GM21360 (cell line): ENCODE results near the gene SMURF2.
A peak's percentile ranks its signal among the peaks of the same experiment; 100 is the strongest.

Experiments used
- ATAC-seq: cut with Tn5 transposase; IDR thresholded peaks from one replicate; pipeline ENCODE4 v1.9.1; 2021; ENCODE audit warnings: mild to moderate bottlenecking, moderate library complexity; ENCODE audit not compliant: unreplicated experiment

Gene SMURF2

GRCh38 chr17:64544742-64545141, 117.4 kb downstream of the SMURF2 start:
- ATAC-seq = no peak

- no peak for ATAC-seq
Measured at GRCh38 chr17:64540118-64540776, 121.9 kb downstream of the SMURF2 start.

- no peak for ATAC-seq
Measured at GRCh38 chr17:64538508-64539130, 123.5 kb downstream of the SMURF2 start.

- no peak for ATAC-seq
Measured at GRCh38 chr17:64537488-64537887, 124.6 kb downstream of the SMURF2 start.

- no peak for ATAC-seq
Measured at GRCh38 chr17:64536913-64537312, 125.2 kb downstream of the SMURF2 start.

- ATAC-seq = no peak
Measured at GRCh38 chr17:64535357-64535756, 126.8 kb downstream of the SMURF2 start.

GRCh38 chr17:64534187-64534586, 127.9 kb downstream of the SMURF2 start:
- no peak for ATAC-seq

GRCh38 chr17:64533784-64534183, 128.3 kb downstream of the SMURF2 start:
- ATAC-seq = no peak

- ATAC-seq = no peak
Measured at GRCh38 chr17:64532409-64532808, 129.7 kb downstream of the SMURF2 start.

- ATAC-seq = no peak
Measured at GRCh38 chr17:64531955-64532371, 130.1 kb downstream of the SMURF2 start.

- no peak for ATAC-seq
Measured at GRCh38 chr17:64529221-64529620, 132.9 kb downstream of the SMURF2 start.

- no peak for ATAC-seq
Measured at GRCh38 chr17:64527914-64528313, 134.2 kb downstream of the SMURF2 start.

- no peak for ATAC-seq
Measured at GRCh38 chr17:64520359-64520758, 141.7 kb downstream of the SMURF2 start.

- no peak for ATAC-seq
Measured at GRCh38 chr17:64519601-64520000, 142.5 kb downstream of the SMURF2 start.

GRCh38 chr17:64515829-64516228, 146.3 kb downstream of the SMURF2 start:
- no peak for ATAC-seq

GRCh38 chr17:64515419-64515818, 146.7 kb downstream of the SMURF2 start:
- no peak for ATAC-seq

- no peak for ATAC-seq
Measured at GRCh38 chr17:64509179-64509578, 152.9 kb downstream of the SMURF2 start.

- no peak for ATAC-seq
Measured at GRCh38 chr17:64508683-64509082, 153.4 kb downstream of the SMURF2 start.

- ATAC-seq = no peak
Measured at GRCh38 chr17:64507413-64507782, 154.7 kb downstream of the SMURF2 start.

GRCh38 chr17:64506576-64507412, 155.3 kb downstream of the SMURF2 start, which contains the start of gene CEP95:
Gene CEP95 (plus strand): TSS chr17:64506977. CDS start chr17:64507098, 121 bp downstream.
- peak; percentile 42 for ATAC-seq

GRCh38 chr17:64506201-64506575, 155.9 kb downstream of the SMURF2 start, which contains the start of gene DDX5:
Gene DDX5 (minus strand): TSS chr17:64506289. CDS start chr17:64506119, 170 bp downstream.
- ATAC-seq = peak; percentile 65
